H1 (cell line): ENCODE measurements around the gene RRAS. TPM values are rescaled to one million over a fixed set of nuclear protein-coding genes. Genes with fewer than 3 reads are reported as not detected.
A peak's percentile ranks its signal among the peaks of the same experiment; 100 is the strongest.

Source experiments
- CTCF ChIA-PET: fragments of 300-600 bp; sonication (Branson Sonifier 250); formaldehyde crosslinking; loops from one replicate; lab custom pipeline; 2021; ENCODE audit not compliant: partially characterized antibody; lab: Charles Lee
- POLR2A ChIA-PET: fragments of 300-600 bp; sonication (Branson Sonifier 250); formaldehyde crosslinking; loops from one replicate; lab custom pipeline; 2021; ENCODE audit warnings: inconsistent platforms; ENCODE audit not compliant: partially characterized antibody; lab: Charles Lee
- DNase-seq, 2 experiments: peaks; one replicate each; pipeline versions ENCODE4 v3.0.0 to v3.0.0-alpha.2; 2010 to 2022; ENCODE audit warnings: low spot score in 2 of 2, low read depth in 1 of 2, mixed read lengths in 1 of 2
- FAIRE-seq: peaks from 2 replicates; lab custom pipeline; 2011; peaks lifted over from hg19 to GRCh38; lab: Jason Lieb, UNC
- H2AFZ ChIP-seq: 2 replicates; pipeline ENCODE4 v1.8.1; 2012; ENCODE audit warnings: low read length, inconsistent platforms
- H2AK5ac ChIP-seq: 2 replicates; pipeline ENCODE4 v1.6.1; 2013; ENCODE audit warnings: low read depth, low read length
- H2BK120ac ChIP-seq: replicated peaks from 2 replicates; pipeline ENCODE3; 2013; ENCODE audit warnings: low read depth, low read length, inconsistent platforms
- H2BK12ac ChIP-seq: 2 replicates; pipeline ENCODE4 v1.6.1; 2013; ENCODE audit warnings: low read depth, low read length
- H2BK15ac ChIP-seq: 2 replicates; pipeline ENCODE4 v1.6.1; 2013; ENCODE audit warnings: low read length
- H2BK20ac ChIP-seq: 2 replicates; pipeline ENCODE4 v1.6.1; 2013; ENCODE audit warnings: low read length
- H2BK5ac ChIP-seq: 2 replicates; pipeline ENCODE4 v1.6.1; 2013; ENCODE audit warnings: low read depth, low read length
- H3K14ac ChIP-seq: 2 replicates; pipeline ENCODE4 v1.6.1; 2013; ENCODE audit warnings: inconsistent platforms; ENCODE audit not compliant: insufficient read length
- H3K18ac ChIP-seq: 2 replicates; pipeline ENCODE4 v1.6.1; 2013; ENCODE audit warnings: low read length; ENCODE audit errors: extremely low read depth
- H3K23ac ChIP-seq: 2 replicates; pipeline ENCODE4 v1.6.1; 2013; ENCODE audit warnings: inconsistent platforms; ENCODE audit not compliant: insufficient read length
- H3K23me2 ChIP-seq: 2 replicates; pipeline ENCODE4 v1.6.1; 2013; ENCODE audit warnings: low read depth, low read length
- H3K27ac ChIP-seq: 2 replicates; pipeline ENCODE4 v1.6.1; 2011; ENCODE audit warnings: low read depth, low read length, inconsistent platforms
- H3K27me3 ChIP-seq, 4 experiments: replicated peaks in 1 of 4; 1 replicate in 1 of 4; 2 replicates in 3 of 4; pipeline versions ENCODE4 v1.6.1 to v1.8.1; 2011 to 2013; ENCODE audit warnings: low read length in 3 of 4, mild to moderate bottlenecking in 3 of 4, inconsistent platforms in 2 of 4, mixed read lengths in 2 of 4, moderate library complexity in 1 of 4; ENCODE audit not compliant: control insufficient read depth in 3 of 4, insufficient read depth in 3 of 4; ENCODE audit errors: extremely low read depth in 1 of 4
- H3K36me3 ChIP-seq, 4 experiments: 2 replicates each; pipeline versions ENCODE4 v1.6.1 to v1.8.1; 2011 to 2013; ENCODE audit warnings: mild to moderate bottlenecking in 4 of 4, low read length in 3 of 4, moderate library complexity in 2 of 4, control low read depth in 1 of 4, inconsistent platforms in 1 of 4; ENCODE audit not compliant: insufficient read depth in 4 of 4, control insufficient read depth in 2 of 4
- H3K4ac ChIP-seq: replicated peaks from 2 replicates; pipeline ENCODE3; 2013; ENCODE audit warnings: low read length, low read depth, mixed read lengths, inconsistent platforms; ENCODE audit not compliant: insufficient read length
- H3K4me1 ChIP-seq, 4 experiments: replicated peaks in 1 of 4; 1 replicate in 1 of 4; 2 replicates in 3 of 4; pipeline versions ENCODE4 v1.6.1 to v1.8.1; 2011 to 2013; ENCODE audit warnings: low read length in 3 of 4, inconsistent platforms in 2 of 4, mixed read lengths in 1 of 4; ENCODE audit not compliant: insufficient read depth in 4 of 4, control insufficient read depth in 3 of 4
- H3K4me2 ChIP-seq, 2 experiments: 2 replicates each; pipeline versions ENCODE4 v1.6.1 to v1.8.1; 2011 to 2013; ENCODE audit warnings: low read depth in 2 of 2, low read length in 2 of 2, control low read depth in 1 of 2, inconsistent platforms in 1 of 2, mild to moderate bottlenecking in 1 of 2; ENCODE audit not compliant: insufficient read depth in 1 of 2
- H3K4me3 ChIP-seq, 4 experiments: fragments of 200-600, 300-600 bp in 1 of 4; sonication (generic), shearing (Covaris generic), sonication (Bioruptor Twin) in 1 of 4; 2 replicates each; pipeline versions ENCODE4 v1.5.1 to v1.8.1; 2011 to 2016; ENCODE audit warnings: low read length in 4 of 4, low read depth in 3 of 4, control low read depth in 2 of 4, inconsistent platforms in 2 of 4, mild to moderate bottlenecking in 2 of 4, mixed read lengths in 1 of 4, moderate library complexity in 1 of 4; ENCODE audit not compliant: insufficient read depth in 2 of 4; ENCODE audit errors: extremely low read depth in 1 of 4
- H3K56ac ChIP-seq: replicated peaks from 2 replicates; pipeline ENCODE3; 2013; ENCODE audit warnings: low read depth, mild to moderate bottlenecking, mixed read lengths, low read length, inconsistent platforms; ENCODE audit not compliant: insufficient read length
- H3K79me1 ChIP-seq: 2 replicates; pipeline ENCODE4 v1.6.1; 2013; ENCODE audit warnings: low read depth, low read length, control low read depth
- H3K79me2 ChIP-seq, 2 experiments: 2 replicates each; pipeline versions ENCODE4 v1.6.1 to v1.8.1; 2012 to 2013; ENCODE audit warnings: low read length in 2 of 2, mild to moderate bottlenecking in 2 of 2, inconsistent platforms in 1 of 2; ENCODE audit not compliant: insufficient read depth in 2 of 2, control insufficient read depth in 1 of 2
- H3K9ac ChIP-seq, 4 experiments: replicated peaks in 1 of 4; 1 replicate in 1 of 4; 2 replicates in 3 of 4; pipeline versions ENCODE4 v1.6.1 to v1.8.1; 2011 to 2013; ENCODE audit warnings: low read depth in 3 of 4, low read length in 3 of 4, control low read depth in 2 of 4, mild to moderate bottlenecking in 2 of 4, moderate library complexity in 2 of 4, inconsistent platforms in 1 of 4; ENCODE audit errors: extremely low read depth in 1 of 4
- H3K9me3 ChIP-seq, 2 experiments: 2 replicates each; pipeline versions ENCODE4 v1.6.1 to v1.8.1; 2012 to 2013; ENCODE audit warnings: mild to moderate bottlenecking in 2 of 2, moderate library complexity in 2 of 2, control low read depth in 1 of 2, inconsistent platforms in 1 of 2, low read depth in 1 of 2, low read length in 1 of 2, mixed read lengths in 1 of 2; ENCODE audit not compliant: insufficient read depth in 2 of 2
- H4K20me1 ChIP-seq, 2 experiments: replicated peaks in 1 of 2; 2 replicates each; pipeline versions ENCODE3 to v1.8.1; 2011 to 2013; ENCODE audit warnings: inconsistent platforms in 2 of 2, low read length in 2 of 2, mild to moderate bottlenecking in 1 of 2; ENCODE audit not compliant: insufficient read depth in 2 of 2, control insufficient read depth in 1 of 2
- H4K5ac ChIP-seq: 2 replicates; pipeline ENCODE4 v1.6.1; 2013; ENCODE audit warnings: low read length, low read depth, mixed read lengths, inconsistent platforms; ENCODE audit not compliant: insufficient read length
- H4K8ac ChIP-seq: 2 replicates; pipeline ENCODE4 v1.8.0; 2013; ENCODE audit warnings: mild to moderate bottlenecking, moderate library complexity, low read length, inconsistent platforms; ENCODE audit not compliant: insufficient read depth; ENCODE audit errors: extremely low read depth
- H4K91ac ChIP-seq: replicated peaks from 2 replicates; pipeline ENCODE3; 2013; ENCODE audit warnings: low read length, mixed read lengths, inconsistent platforms; ENCODE audit not compliant: insufficient read length
- CHD2 ChIP-seq: IDR thresholded peaks from 2 replicates; pipeline ENCODE4 v1.6.1; 2012; ENCODE audit warnings: low read length, improper control_type of control experiment
- CREB1 ChIP-seq: IDR thresholded peaks from 2 replicates; pipeline ENCODE4 v1.6.1; 2012; ENCODE audit warnings: inconsistent platforms
- CTBP2 ChIP-seq: IDR thresholded peaks from 2 replicates; pipeline ENCODE4 v1.7.0; 2011; ENCODE audit warnings: borderline replicate concordance, mild to moderate bottlenecking, moderate library complexity, mixed read lengths, low read length; ENCODE audit not compliant: insufficient read depth, insufficient read length
- GABPA ChIP-seq: IDR thresholded peaks from 2 replicates; pipeline ENCODE4 v1.6.1; 2011; ENCODE audit warnings: mild to moderate bottlenecking, low read length, moderate library complexity, borderline replicate concordance; ENCODE audit not compliant: insufficient read depth
- KDM1A ChIP-seq: fragments of 200-600, 300-600 bp; sonication (generic); IDR thresholded peaks from 2 replicates; pipeline ENCODE4 v1.7.1; 2016; ENCODE audit warnings: mild to moderate bottlenecking, low read length, borderline replicate concordance
- POLR2AphosphoS5 ChIP-seq: IDR thresholded peaks from 2 replicates; pipeline ENCODE4 v1.6.1; 2011; ENCODE audit warnings: low read depth, low read length
- SP1 ChIP-seq: IDR thresholded peaks from 2 replicates; pipeline ENCODE4 v1.6.1; 2011; ENCODE audit warnings: low read depth, low read length
- SP4 ChIP-seq: IDR thresholded peaks from 2 replicates; pipeline ENCODE4 v1.6.1; 2012; ENCODE audit warnings: low read length, inconsistent platforms
- TBP ChIP-seq: IDR thresholded peaks from 2 replicates; pipeline ENCODE4 v1.6.1; 2011; ENCODE audit warnings: low read depth, low read length, improper control_type of control experiment
- WGBS, 2 experiments: shearing (Covaris generic) in 1 of 2; methylation state at CpG; one replicate each; pipeline versions ENCODE4 v1.1.6 to v1.1.7; 2013 to 2015; ENCODE audit warnings: low lambda C conversion rate in 2 of 2, mixed read lengths in 2 of 2, inconsistent platforms in 1 of 2, low coverage in 1 of 2, missing lambda C conversion rate in 1 of 2; ENCODE audit not compliant: insufficient replicate concordance in 2 of 2, insufficient coverage in 1 of 2, insufficient read length in 1 of 2; ENCODE audit errors: extremely low coverage in 1 of 2, missing lambda C conversion rate in 1 of 2; 5-methylcytosine and 5-hydroxymethylcytosine counted together
- polyA plus RNA-seq, 7 experiments: library from polyadenylated mRNA; depleted of rRNA in 3 of 7; stranded (reverse) in 5 of 7; unstranded in 2 of 7; fragments of >200 nt in 5 of 7; fragments of 200-250 nt in 2 of 7; gene quantifications; 1 replicate in 5 of 7; 2 replicates in 1 of 7; 4 replicates in 1 of 7; pipeline versions ENCODE4 v1.2.1 to v1.2.3, GENCODE V29; 2011 to 2013; ENCODE audit warnings: missing spikeins in 2 of 7, mixed read lengths in 2 of 7
- total RNA-seq: library from RNA; stranded (reverse); fragmentation: NEBNext Ultra II Directional; extraction: Animal tissue kit (Norgen Biotek cat#: 25700); gene quantifications from 2 replicates; pipeline ENCODE4 v1.2.1, GENCODE V29; 2021
- TF ChIP-seq, protein P1 (sequence below): IDR thresholded peaks from 2 replicates; pipeline ENCODE4 v1.6.1; 2012; ENCODE audit warnings: low read length, inconsistent platforms
- TF ChIP-seq, protein P2 (sequence below): IDR thresholded peaks from 2 replicates; pipeline ENCODE4 v1.6.1; 2012; ENCODE audit warnings: inconsistent platforms

RRAS gene
- total and polyA plus RNA-seq, 2 of the 8 experiments (the other 6 are each of a cell fraction or from before 2014, with no cell fraction given): 17.7 to 49.1 TPM

DNA sequence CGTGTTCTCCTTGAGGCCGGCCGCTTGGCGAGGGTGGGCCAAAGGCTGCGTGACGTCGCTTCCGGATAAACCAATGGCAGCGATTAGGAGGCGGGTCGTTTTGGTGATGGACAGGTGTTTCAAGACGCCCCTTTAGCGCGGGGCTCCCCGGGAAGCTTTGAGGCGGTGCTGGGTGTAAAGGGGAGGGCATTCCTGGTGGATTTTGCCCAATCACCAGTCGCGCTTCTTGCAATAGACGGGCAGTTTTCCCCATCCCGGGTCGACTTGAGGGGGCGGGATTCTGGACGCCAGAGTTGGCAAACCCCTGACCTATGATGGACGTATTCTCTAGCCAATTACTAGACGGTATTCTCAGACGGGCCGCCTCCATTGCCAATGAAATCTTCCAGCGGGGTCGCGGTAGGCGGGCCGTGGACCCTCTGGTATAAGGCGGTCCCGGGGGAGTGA lies 36.9 kb upstream of the RRAS start:
- peaks cover 4% of the 10 kb centered on the region for H3K23me2 ChIP-seq
- no peak overlapping the region; the same call in 1 of the 2 replicates for H2AK5ac ChIP-seq
- H3K23ac ChIP-seq: no peak overlapping the region
- FAIRE-seq (no peak), DNase-seq (peak; percentile 99 to 100)
- no peak overlapping the region for H3K4ac ChIP-seq
- H2BK12ac ChIP-seq: no peak overlapping the region; the same call in 1 of the 2 replicates
- no peak overlapping the region for H2BK15ac ChIP-seq
- peak overlapping the region; percentile 99 for H2BK5ac ChIP-seq
- 2% methylated on average over 34 of the region's 34 CpGs; no CpG with 5 or more reads in 1 of the 2 experiments for WGBS, 2 experiments
- H3K36me3 ChIP-seq: peaks cover 2 to 12% (median 6%) of the 10 kb centered on the region in 4 experiments
- H3K56ac ChIP-seq: peak overlapping the region; percentile 100
- peak overlapping the region; percentile 100 for H3K27ac ChIP-seq
- no peak overlapping the region for H4K5ac ChIP-seq
- peak overlapping the region; percentile 100 for H4K8ac ChIP-seq
- H4K91ac ChIP-seq: no peak overlapping the region
- no peak overlapping the region for H2BK120ac ChIP-seq
- H3K14ac ChIP-seq: no peak overlapping the region
- H2BK20ac ChIP-seq: no peak overlapping the region
- H3K4me3 ChIP-seq: peak overlapping the region; percentile 82 to 99 (median 86)
- H3K79me1 ChIP-seq: peaks cover 3% of the 10 kb centered on the region
- H3K4me2 ChIP-seq: peak overlapping the region; percentile 71 to 76; a peak in 2 of 4 replicates
- no peak overlapping the region for H3K18ac ChIP-seq
- CTCF ChIA-PET: interaction anchor here (0.7 to 7.4 kb wide), 8 partner anchors 9 to 161 kb away, joined by 3 to 39 read pairs (median 4); partner anchors contain the start of gene RRAS
- H2AFZ ChIP-seq: no peak overlapping the region
- H3K9me3 ChIP-seq: no peaks in the 10 kb centered on the region
- H4K20me1 ChIP-seq: peaks cover 12 to 24% of the 10 kb centered on the region in 2 experiments
- no peaks in the 10 kb centered on the region for H3K27me3 ChIP-seq
- POLR2A ChIA-PET: interaction anchor here (0.7 to 14.5 kb wide), 49 partner anchors 13 to 1058 kb away, joined by 3 to 275 read pairs (median 4); partner anchors contain the start of genes ADM5, AKT1S1, ALDH16A1 and AP2A1
- H3K4me1 ChIP-seq: peaks cover 2 to 19% (median 11%) of the 10 kb centered on the region in 4 experiments
- peak overlapping the region in 3 of 4 experiments; percentile 91 to 100 (median 99); a peak in 5 of 7 replicates for H3K9ac ChIP-seq
- peaks cover 17 to 43% of the 10 kb centered on the region in 2 experiments for H3K79me2 ChIP-seq
- TF ChIP-seq SP4: peak; percentile 97
- TF ChIP-seq, protein P1, sequence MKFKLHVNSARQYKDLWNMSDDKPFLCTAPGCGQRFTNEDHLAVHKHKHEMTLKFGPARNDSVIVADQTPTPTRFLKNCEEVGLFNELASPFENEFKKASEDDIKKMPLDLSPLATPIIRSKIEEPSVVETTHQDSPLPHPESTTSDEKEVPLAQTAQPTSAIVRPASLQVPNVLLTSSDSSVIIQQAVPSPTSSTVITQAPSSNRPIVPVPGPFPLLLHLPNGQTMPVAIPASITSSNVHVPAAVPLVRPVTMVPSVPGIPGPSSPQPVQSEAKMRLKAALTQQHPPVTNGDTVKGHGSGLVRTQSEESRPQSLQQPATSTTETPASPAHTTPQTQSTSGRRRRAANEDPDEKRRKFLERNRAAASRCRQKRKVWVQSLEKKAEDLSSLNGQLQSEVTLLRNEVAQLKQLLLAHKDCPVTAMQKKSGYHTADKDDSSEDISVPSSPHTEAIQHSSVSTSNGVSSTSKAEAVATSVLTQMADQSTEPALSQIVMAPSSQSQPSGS: peak; percentile 20; the same call in 1 of the 2 replicates
- TF ChIP-seq GABPA: no peak
- peak; percentile 90 for TF ChIP-seq CREB1
- TF ChIP-seq SP1: peak; percentile 98
- peak; percentile 96 for TF ChIP-seq TBP
- no peak for TF ChIP-seq CTBP2
- TF ChIP-seq POLR2AphosphoS5: no peak
- TF ChIP-seq KDM1A: no peak
- TF ChIP-seq CHD2: peak; percentile 93
- TF ChIP-seq, protein P2, sequence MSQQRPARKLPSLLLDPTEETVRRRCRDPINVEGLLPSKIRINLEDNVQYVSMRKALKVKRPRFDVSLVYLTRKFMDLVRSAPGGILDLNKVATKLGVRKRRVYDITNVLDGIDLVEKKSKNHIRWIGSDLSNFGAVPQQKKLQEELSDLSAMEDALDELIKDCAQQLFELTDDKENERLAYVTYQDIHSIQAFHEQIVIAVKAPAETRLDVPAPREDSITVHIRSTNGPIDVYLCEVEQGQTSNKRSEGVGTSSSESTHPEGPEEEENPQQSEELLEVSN: 0 out of 2 replicates have a peak, but pooled peaks have one; percentile 8
